ENCODE results near the gene PEAR1.

The PEAR1 gene

DNA sequence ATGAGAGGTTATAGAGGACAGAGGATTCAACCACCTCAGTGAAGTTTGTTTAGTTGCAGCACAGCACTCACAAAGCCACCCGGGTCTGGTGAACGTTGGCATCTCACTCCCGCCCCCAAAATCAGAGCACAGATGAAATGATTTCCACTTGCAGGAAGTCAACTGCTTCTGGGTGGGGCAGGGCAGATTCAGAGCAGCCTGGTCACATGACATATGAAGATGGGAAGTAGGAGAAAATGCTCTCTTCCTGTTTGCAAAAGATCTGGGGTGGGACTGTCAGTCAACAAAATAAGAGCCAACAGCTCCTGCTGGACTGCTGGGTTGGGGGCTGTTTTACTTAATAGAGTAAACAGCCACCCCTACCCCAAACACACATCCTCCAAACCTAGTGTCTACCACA lies 70.1 kb downstream of the PEAR1 start:
- no peak for DNase-seq (ENCODE audit: low spot score)

DNA sequence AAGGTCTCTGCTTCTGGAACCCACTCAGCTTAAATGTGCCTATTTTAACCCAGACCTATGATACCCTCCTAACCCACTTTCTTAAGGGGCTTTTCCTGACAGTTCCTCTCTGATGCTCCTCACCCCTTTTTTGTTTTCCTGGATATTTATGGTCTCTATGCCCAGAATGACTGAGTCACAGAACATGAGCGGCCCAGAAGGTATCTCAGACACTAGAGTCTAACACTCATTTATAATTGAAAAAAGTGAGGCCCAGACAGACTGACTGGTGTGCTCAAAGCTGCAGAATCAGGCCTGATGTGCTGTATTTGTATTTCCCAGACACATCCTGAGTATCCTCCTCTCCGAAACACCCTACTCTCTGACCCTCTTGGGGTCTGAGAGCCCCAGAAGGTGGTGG lies 70.9 kb downstream of the PEAR1 start:
- DNase-seq (ENCODE audit: low spot score) = no peak

Measured in hepatic stellate cell (primary cell).